ENCODE results near the gene DCST2. TPM values are rescaled to one million over a fixed set of nuclear protein-coding genes. Genes with fewer than 3 reads are reported as not detected.
A peak's percentile ranks its signal among the peaks of the same experiment; 100 is the strongest.

DCST2 gene
- polyA plus RNA-seq, 2 of the 4 experiments (the other 2 are of a cell fraction) = 0.23 to 1.0 TPM

DNA sequence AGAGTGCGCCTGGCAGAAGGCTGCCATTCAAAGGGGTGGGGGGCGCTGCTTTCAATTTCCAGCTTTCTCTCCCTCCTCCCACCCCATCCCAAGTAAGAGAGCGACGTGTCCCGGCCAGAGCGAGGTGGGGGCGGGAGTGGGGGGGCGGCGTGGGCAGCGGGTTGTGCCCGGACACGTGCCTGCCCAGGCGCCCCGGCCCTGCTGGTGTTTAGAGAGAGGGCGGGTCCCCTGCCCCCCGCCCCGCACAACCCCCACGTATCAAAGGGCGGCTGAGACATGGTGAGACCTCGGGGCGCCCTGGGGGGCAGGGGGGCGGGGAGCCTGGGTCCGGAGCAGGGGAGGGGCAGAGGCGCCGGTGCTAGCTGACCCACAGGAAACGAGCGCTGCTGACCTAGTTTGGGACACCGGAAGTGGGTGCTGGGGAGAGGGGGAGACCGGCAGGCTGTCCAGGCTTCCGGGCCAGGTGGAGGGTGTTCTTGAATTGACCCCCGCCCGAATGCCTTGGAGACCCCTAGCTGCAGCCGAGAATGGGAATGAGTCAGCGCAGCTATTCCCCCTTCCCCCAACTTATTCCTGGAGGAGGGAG, 29.7 kb downstream of the DCST2 start (continued):
- TF ChIP-seq BHLHE40 (IDR thresholded peaks at IDR 0.05; ENCODE audit: low read depth, low read length) (0 out of 2 replicates have a peak, but pooled peaks have one; percentile 33), FOXS1 (CRISPR knock-in tag; IDR thresholded peaks at IDR 0.05) (no peak), ZFP36 (IDR thresholded peaks at IDR 0.05; ENCODE audit: borderline replicate concordance, partially characterized antibody) (no peak), POLR2AphosphoS2 (conservative IDR thresholded peaks at IDR 0.05; ENCODE audit: low read length) (no peak), RAD21 (conservative IDR thresholded peaks at IDR 0.05 in 1 of 2, IDR thresholded peaks at IDR 0.05 in 1 of 2) (peak in 1 of 2 experiments; percentile 16; a peak in 1 of 5 replicates), GATA3 (IDR thresholded peaks at IDR 0.05; ENCODE audit: borderline replicate concordance) (peak; percentile 61), SMC3 (IDR thresholded peaks at IDR 0.05) (peak; percentile 24; the same call in 2 of the 3 replicates), TFCP2L1 (CRISPR knock-in tag; IDR thresholded peaks at IDR 0.05) (no peak), CHD4 (IDR thresholded peaks at IDR 0.05; ENCODE audit: borderline replicate concordance) (no peak), CBX2 (IDR thresholded peaks at IDR 0.05; ENCODE audit: borderline replicate concordance, low read depth) (no peak), HOXA7 (CRISPR knock-in tag; IDR thresholded peaks at IDR 0.05) (no peak), EP300 (IDR thresholded peaks at IDR 0.05) (peak; percentile 47 to 77; a peak in 3 of 5 replicates), HOXB13 (CRISPR knock-in tag; IDR thresholded peaks at IDR 0.05; ENCODE audit: low read depth) (no peak), MAZ (IDR thresholded peaks at IDR 0.05; ENCODE audit: borderline replicate concordance, low read depth, low read length) (no peak), FOSL2 (IDR thresholded peaks at IDR 0.05) (no peak), FOSL2 (CRISPR knock-in tag; IDR thresholded peaks at IDR 0.05) (peak; percentile 53), JUNB (IDR thresholded peaks at IDR 0.05) (no peak; the same call in 1 of the 2 replicates), PHF8 (IDR thresholded peaks at IDR 0.05; ENCODE audit: borderline replicate concordance, low read depth) (no peak; the same call in 1 of the 2 replicates), SREBF2 (IDR thresholded peaks at IDR 0.05) (no peak), KDM1A (IDR thresholded peaks at IDR 0.05; ENCODE audit: low read depth) (no peak), ZSCAN20 (CRISPR knock-in tag; IDR thresholded peaks at IDR 0.05) (no peak)
- TF ChIP-seq, protein P1, sequence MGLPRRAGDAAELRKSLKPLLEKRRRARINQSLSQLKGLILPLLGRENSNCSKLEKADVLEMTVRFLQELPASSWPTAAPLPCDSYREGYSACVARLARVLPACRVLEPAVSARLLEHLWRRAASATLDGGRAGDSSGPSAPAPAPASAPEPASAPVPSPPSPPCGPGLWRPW (IDR thresholded peaks at IDR 0.05) = no peak
- TF ChIP-seq, protein P2, sequence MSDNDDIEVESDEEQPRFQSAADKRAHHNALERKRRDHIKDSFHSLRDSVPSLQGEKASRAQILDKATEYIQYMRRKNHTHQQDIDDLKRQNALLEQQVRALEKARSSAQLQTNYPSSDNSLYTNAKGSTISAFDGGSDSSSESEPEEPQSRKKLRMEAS (IDR thresholded peaks at IDR 0.05) = peak; percentile 83
- TF ChIP-seq, protein P3, sequence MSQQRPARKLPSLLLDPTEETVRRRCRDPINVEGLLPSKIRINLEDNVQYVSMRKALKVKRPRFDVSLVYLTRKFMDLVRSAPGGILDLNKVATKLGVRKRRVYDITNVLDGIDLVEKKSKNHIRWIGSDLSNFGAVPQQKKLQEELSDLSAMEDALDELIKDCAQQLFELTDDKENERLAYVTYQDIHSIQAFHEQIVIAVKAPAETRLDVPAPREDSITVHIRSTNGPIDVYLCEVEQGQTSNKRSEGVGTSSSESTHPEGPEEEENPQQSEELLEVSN (IDR thresholded peaks at IDR 0.05; ENCODE audit: borderline replicate concordance, low read depth) = peak; percentile 43; the same call in 1 of the 2 replicates
- TF ChIP-seq, protein P4, sequence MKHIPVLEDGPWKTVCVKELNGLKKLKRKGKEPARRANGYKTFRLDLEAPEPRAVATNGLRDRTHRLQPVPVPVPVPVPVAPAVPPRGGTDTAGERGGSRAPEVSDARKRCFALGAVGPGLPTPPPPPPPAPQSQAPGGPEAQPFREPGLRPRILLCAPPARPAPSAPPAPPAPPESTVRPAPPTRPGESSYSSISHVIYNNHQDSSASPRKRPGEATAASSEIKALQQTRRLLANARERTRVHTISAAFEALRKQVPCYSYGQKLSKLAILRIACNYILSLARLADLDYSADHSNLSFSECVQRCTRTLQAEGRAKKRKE (CRISPR knock-in tag; IDR thresholded peaks at IDR 0.05; ENCODE audit: low read depth) = no peak

DNA sequence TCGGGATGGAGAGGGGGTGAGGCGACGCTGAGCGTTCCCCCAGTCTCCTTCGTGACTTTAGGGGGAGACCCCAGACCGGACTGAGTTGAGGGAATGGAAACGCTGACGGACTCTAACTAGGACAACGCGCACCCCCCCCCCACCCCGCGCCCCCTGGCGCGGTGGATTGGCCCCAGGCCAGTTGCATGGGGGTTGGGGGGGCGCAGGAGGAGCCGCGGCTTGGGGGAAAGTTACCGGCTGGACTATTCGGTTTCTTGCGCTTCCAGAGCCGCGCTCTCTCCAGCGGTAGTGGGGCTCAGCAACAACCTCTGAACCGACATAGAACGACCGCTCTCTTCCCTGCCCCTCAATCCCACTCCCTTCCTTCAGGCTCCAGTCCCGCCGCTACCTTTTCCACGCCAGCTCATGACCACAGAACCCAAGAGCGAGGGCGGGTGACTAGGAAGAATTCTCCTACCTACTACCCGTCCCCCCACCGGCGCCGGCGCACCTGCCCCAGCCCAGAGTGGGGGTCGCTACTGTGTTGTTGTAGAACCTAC, 30.3 kb downstream of the DCST2 start:
- ChIA-PET POLR2A (interaction anchor here (1.3 to 3.1 kb wide), 6 partner anchors 13 to 82 kb away, joined by 3 to 14 read pairs (median 4); partner anchors contain the start of genes ADAM15 and SHC1), CTCF (no interaction called here)
- no peaks in the 10 kb centered on the region for H3K9me3 ChIP-seq
- FAIRE-seq (no peak), ATAC-seq (peak in 1 of 2 experiments; percentile 0; a peak in 1 of 6 replicates), DNase-seq (ENCODE audit: low read depth in 1 of 2, low spot score in 1 of 2) (peak in 1 of 2 experiments; percentile 59)
- H3K4me3 ChIP-seq = peak overlapping the region; percentile 80
- peak overlapping the region; percentile 88 for H3K4me2 ChIP-seq
- peaks cover 57% of the 10 kb centered on the region for H3K4me1 ChIP-seq
- 2% methylated on average over 25 of the region's 37 CpGs for WGBS (ENCODE audit: missing lambda C conversion rate)
- no peak for TF ChIP-seq JUN (IDR thresholded peaks at IDR 0.05)
- TF ChIP-seq FOSL2 (IDR thresholded peaks at IDR 0.05) = no peak
- no peak for TF ChIP-seq FOSL2 (CRISPR knock-in tag; IDR thresholded peaks at IDR 0.05)
- TF ChIP-seq, protein P5, sequence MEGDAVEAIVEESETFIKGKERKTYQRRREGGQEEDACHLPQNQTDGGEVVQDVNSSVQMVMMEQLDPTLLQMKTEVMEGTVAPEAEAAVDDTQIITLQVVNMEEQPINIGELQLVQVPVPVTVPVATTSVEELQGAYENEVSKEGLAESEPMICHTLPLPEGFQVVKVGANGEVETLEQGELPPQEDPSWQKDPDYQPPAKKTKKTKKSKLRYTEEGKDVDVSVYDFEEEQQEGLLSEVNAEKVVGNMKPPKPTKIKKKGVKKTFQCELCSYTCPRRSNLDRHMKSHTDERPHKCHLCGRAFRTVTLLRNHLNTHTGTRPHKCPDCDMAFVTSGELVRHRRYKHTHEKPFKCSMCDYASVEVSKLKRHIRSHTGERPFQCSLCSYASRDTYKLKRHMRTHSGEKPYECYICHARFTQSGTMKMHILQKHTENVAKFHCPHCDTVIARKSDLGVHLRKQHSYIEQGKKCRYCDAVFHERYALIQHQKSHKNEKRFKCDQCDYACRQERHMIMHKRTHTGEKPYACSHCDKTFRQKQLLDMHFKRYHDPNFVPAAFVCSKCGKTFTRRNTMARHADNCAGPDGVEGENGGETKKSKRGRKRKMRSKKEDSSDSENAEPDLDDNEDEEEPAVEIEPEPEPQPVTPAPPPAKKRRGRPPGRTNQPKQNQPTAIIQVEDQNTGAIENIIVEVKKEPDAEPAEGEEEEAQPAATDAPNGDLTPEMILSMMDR (IDR thresholded peaks at IDR 0.05) = 0 out of 3 replicates have a peak, but pooled peaks have one; percentile 6
- peak overlapping the region; percentile 98 to 100 for H3K27ac ChIP-seq

All from A549 (cell line).